Tibial nerve (tissue), 3 donors: ENCODE results near the gene CTBP2.

Source experiments
- CTCF ChIP-seq, 5 experiments: fragments of 200-600 bp in 3 of 5; fragments of 450-650 bp in 2 of 5; sonication (generic) in 3 of 5; IDR thresholded peaks; one replicate each; pipeline ENCODE4 v1.5.1; 2016 to 2019; ENCODE audit warnings: antibody characterized with exemption in 5 of 5, mild to moderate bottlenecking in 3 of 5, moderate library complexity in 2 of 5
- POLR2A ChIP-seq, 2 donors: fragments of 450-650 bp; IDR thresholded peaks; one replicate each; pipeline ENCODE4 v1.6.1; 2017; ENCODE audit warnings: antibody characterized with exemption in 2 of 2, mild to moderate bottlenecking in 2 of 2, moderate library complexity in 2 of 2

GRCh38 chr10:124990671-124991625 lies 169.4 kb downstream of the CTBP2 start:
- TF ChIP-seq CTCF (IDR thresholded peaks at IDR 0.05) (no peak), POLR2A (IDR thresholded peaks at IDR 0.05) (no peak)
